GM23338 (cell line): ENCODE results near the gene CPAMD8. TPM values are rescaled to one million over a fixed set of nuclear protein-coding genes. Genes with fewer than 3 reads are reported as not detected.

Experiments used
- ATAC-seq: fragments of 200-7000 bp; cut with Tn5 transposase; 3 replicates; pipeline ENCODE4 v1.9.1; 2020
- DNase-seq: peaks from one replicate; pipeline ENCODE4 v3.0.0-alpha.2; 2015; ENCODE audit warnings: low spot score
- H2AFZ ChIP-seq: fragments of 200-600 bp; sonication (generic); 2 replicates; pipeline ENCODE4 v1.8.0; 2016; ENCODE audit warnings: antibody characterized with exemption, mild to moderate bottlenecking, moderate library complexity
- H3F3A ChIP-seq: fragments of 200-600 bp; sonication (generic); replicated peaks from 2 replicates; pipeline ENCODE4 v1.8.0; 2017; ENCODE audit warnings: antibody characterized with exemption, mixed run types, low read depth
- H3K27ac ChIP-seq: fragments of 200-600 bp; sonication (generic); 2 replicates; pipeline ENCODE4 v1.6.1; 2016; ENCODE audit warnings: low read depth
- H3K27me3 ChIP-seq: fragments of 200-600 bp; sonication (generic); 2 replicates; pipeline ENCODE4 v1.8.0; 2016; ENCODE audit warnings: mild to moderate bottlenecking, mixed run types, moderate library complexity; ENCODE audit not compliant: insufficient read depth
- H3K36me3 ChIP-seq: fragments of 200-600 bp; sonication (generic); 2 replicates; pipeline ENCODE4 v1.8.0; 2016; ENCODE audit warnings: mild to moderate bottlenecking; ENCODE audit not compliant: insufficient read depth
- H3K4me1 ChIP-seq: fragments of 200-600 bp; sonication (generic); 2 replicates; pipeline ENCODE4 v1.8.0; 2016; ENCODE audit warnings: mild to moderate bottlenecking, moderate library complexity; ENCODE audit not compliant: insufficient read depth
- H3K4me2 ChIP-seq: fragments of 200-600 bp; sonication (generic); 2 replicates; pipeline ENCODE4 v1.7.1; 2017; ENCODE audit warnings: mixed run types
- H3K4me3 ChIP-seq: fragments of 200-600 bp; sonication (generic); 2 replicates; pipeline ENCODE4 v1.6.1; 2016; ENCODE audit warnings: mixed run types
- H3K79me2 ChIP-seq: fragments of 200-600 bp; sonication (generic); replicated peaks from 2 replicates; pipeline ENCODE4 v1.8.0; 2017; ENCODE audit warnings: mild to moderate bottlenecking; ENCODE audit not compliant: insufficient read depth
- H3K9me2 ChIP-seq: fragments of 200-600 bp; sonication (generic); 2 replicates; pipeline ENCODE4 v1.8.0; 2017; ENCODE audit not compliant: insufficient read depth
- H4K20me1 ChIP-seq: fragments of 200-600 bp; sonication (generic); replicated peaks from 2 replicates; pipeline ENCODE4 v1.8.0; 2017; ENCODE audit warnings: mild to moderate bottlenecking; ENCODE audit not compliant: insufficient read depth
- H3K27ac Mint-ChIP-seq: 2 replicates; pipeline ENCODE4 v1.8.0; 2020; ENCODE audit warnings: inconsistent platforms, mild to moderate bottlenecking, moderate library complexity, mixed read lengths
- H3K27me3 Mint-ChIP-seq: 3 replicates; pipeline ENCODE4 v1.8.0; 2022; ENCODE audit warnings: low read depth, mild to moderate bottlenecking, moderate library complexity, mixed read lengths, inconsistent platforms; ENCODE audit not compliant: insufficient read depth, poor library complexity
- H3K36me3 Mint-ChIP-seq: 3 replicates; pipeline ENCODE4 v1.8.0; 2021; ENCODE audit warnings: low read depth, mild to moderate bottlenecking, inconsistent platforms, moderate library complexity, mixed read lengths
- H3K4me1 Mint-ChIP-seq: 3 replicates; pipeline ENCODE4 v1.8.0; 2020; ENCODE audit warnings: mild to moderate bottlenecking, inconsistent platforms, mixed read lengths
- H3K4me3 Mint-ChIP-seq: 3 replicates; pipeline ENCODE4 v1.8.0; 2021; ENCODE audit warnings: moderate library complexity, mild to moderate bottlenecking, inconsistent platforms, mixed read lengths
- H3K9me3 Mint-ChIP-seq: 3 replicates; pipeline ENCODE4 v1.8.0; 2020; ENCODE audit warnings: moderate library complexity, mild to moderate bottlenecking, inconsistent platforms, mixed read lengths
- ETS1 ChIP-seq: IDR thresholded peaks from 2 replicates; pipeline ENCODE4 v1.6.1; 2016; ENCODE audit warnings: antibody characterized with exemption
- JUNB ChIP-seq: IDR thresholded peaks from one replicate; pipeline ENCODE4 v1.6.1; 2016; ENCODE audit warnings: antibody characterized with exemption; ENCODE audit not compliant: unreplicated experiment
- NANOG ChIP-seq: IDR thresholded peaks from 2 replicates; pipeline ENCODE4 v1.6.1; 2016; ENCODE audit warnings: antibody characterized with exemption, borderline replicate concordance
- POLR2AphosphoS5 ChIP-seq: IDR thresholded peaks from 2 replicates; pipeline ENCODE4 v1.6.1; 2016; ENCODE audit warnings: antibody characterized with exemption, low read depth
- REST ChIP-seq: IDR thresholded peaks from one replicate; pipeline ENCODE4 v1.6.1; 2018; ENCODE audit warnings: antibody characterized with exemption; ENCODE audit not compliant: unreplicated experiment
- STAT1 ChIP-seq: IDR thresholded peaks from one replicate; pipeline ENCODE4 v1.6.1; 2016; ENCODE audit warnings: antibody characterized with exemption; ENCODE audit not compliant: unreplicated experiment
- ZNF331 ChIP-seq: fragments of 250-450 bp; sonication (Bioruptor Pico); IDR thresholded peaks from 2 replicates; pipeline ENCODE4 v1.5.0; 2020; ENCODE audit warnings: low read depth, mild to moderate bottlenecking, moderate library complexity
- polyA plus RNA-seq: library from polyadenylated mRNA; unstranded; fragments of >200 nt; fragmentation: Nextera tagmentation; extraction: Ambion mirVana; gene quantifications from 2 replicates; pipeline ENCODE4 v1.2.1, GENCODE V29; 2016
- total RNA-seq: library from RNA; depleted of rRNA; stranded (reverse); fragments of >200 nt; shearing (Covaris generic); gene quantifications from 2 replicates; pipeline ENCODE4 v1.2.3, GENCODE V29; 2014

Gene CPAMD8
- total and polyA plus RNA-seq, 2 experiments from 2014 or later, result 4.4 to 11.8 TPM

- TF ChIP-seq ETS1, result no peak
Measured at GRCh38 chr19:16914421-16914820, 112.2 kb downstream of the CPAMD8 start (continued).

- H3K4me1 ChIP-seq, result no peaks in the 10 kb centered on the region
- H3K4me2 ChIP-seq, result no peak overlapping the region
- no peaks in the 10 kb centered on the region; the same call in 1 of the 2 replicates for H3K36me3 ChIP-seq
- H3K9me2 ChIP-seq, result no peaks in the 10 kb centered on the region
- H3K27ac ChIP-seq, result no peak overlapping the region
- no peaks in the 10 kb centered on the region for H3F3A ChIP-seq
- Mint-ChIP-seq H3K9me3 (peaks cover 49% of the 10 kb centered on the region), H3K36me3 (peaks cover 26% of the 10 kb centered on the region), H3K4me1 (no peaks in the 10 kb centered on the region), H3K27ac (no peak overlapping the region), H3K27me3 (peaks cover 2% of the 10 kb centered on the region), H3K4me3 (no peak overlapping the region)
- ATAC-seq, result no peak
- DNase-seq, result no peak
- no peaks in the 10 kb centered on the region for H4K20me1 ChIP-seq
- no peak overlapping the region for H3K4me3 ChIP-seq
- no peaks in the 10 kb centered on the region for H3K27me3 ChIP-seq
- TF ChIP-seq STAT1, result no peak
- TF ChIP-seq REST, result no peak
- TF ChIP-seq POLR2AphosphoS5, result no peak
- TF ChIP-seq NANOG, result no peak
- TF ChIP-seq JUNB, result no peak
- H3K79me2 ChIP-seq, result no peaks in the 10 kb centered on the region
- no peak overlapping the region for H2AFZ ChIP-seq
Measured at GRCh38 chr19:16912780-16913179, 113.8 kb downstream of the CPAMD8 start.

GRCh38 chr19:16911046-16911445 lies 115.6 kb downstream of the CPAMD8 start:
- Histone ChIP-seq H4K20me1 (no peaks in the 10 kb centered on the region), H3K4me2 (no peak overlapping the region), H3K4me1 (no peaks in the 10 kb centered on the region), H3K4me3 (no peak overlapping the region), H3K79me2 (no peaks in the 10 kb centered on the region), H3F3A (no peaks in the 10 kb centered on the region), H3K36me3 (no peaks in the 10 kb centered on the region; the same call in 1 of the 2 replicates), H2AFZ (no peak overlapping the region), H3K9me2 (no peaks in the 10 kb centered on the region), H3K27me3 (no peaks in the 10 kb centered on the region), H3K27ac (no peak overlapping the region)
- no peak overlapping the region for H3K4me3 Mint-ChIP-seq
- ATAC-seq (no peak), DNase-seq (no peak)
- no peaks in the 10 kb centered on the region for H3K4me1 Mint-ChIP-seq
- H3K27me3 Mint-ChIP-seq, result peaks cover 2% of the 10 kb centered on the region
- H3K27ac Mint-ChIP-seq, result no peak overlapping the region
- peaks cover 47% of the 10 kb centered on the region for H3K9me3 Mint-ChIP-seq
- peaks cover 24% of the 10 kb centered on the region for H3K36me3 Mint-ChIP-seq
- TF ChIP-seq ETS1 (no peak), ZNF331 (CRISPR knock-in tag) (no peak), STAT1 (no peak), REST (no peak)
